ENCODE results near the gene FAT1.

DNA sequence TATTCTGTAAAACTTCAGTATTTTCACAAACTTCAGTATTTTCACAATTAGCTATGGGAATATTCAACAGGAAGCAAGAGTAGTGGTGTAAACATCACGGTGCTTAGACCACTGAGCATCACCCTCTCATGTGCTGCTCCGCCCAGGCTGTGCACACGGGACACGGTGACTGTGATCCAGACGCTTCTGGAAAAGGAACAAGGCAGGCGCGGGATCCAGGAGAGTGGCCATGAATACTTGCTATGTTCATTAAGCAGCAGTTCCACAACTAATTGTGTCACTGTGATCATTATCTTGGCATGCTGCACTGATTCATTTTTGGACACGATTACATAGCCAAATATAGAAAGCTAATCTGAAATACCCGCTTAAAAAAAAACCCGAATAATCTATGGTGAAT lies 19.6 kb upstream of the FAT1 start:
- TF ChIP-seq, protein P1, sequence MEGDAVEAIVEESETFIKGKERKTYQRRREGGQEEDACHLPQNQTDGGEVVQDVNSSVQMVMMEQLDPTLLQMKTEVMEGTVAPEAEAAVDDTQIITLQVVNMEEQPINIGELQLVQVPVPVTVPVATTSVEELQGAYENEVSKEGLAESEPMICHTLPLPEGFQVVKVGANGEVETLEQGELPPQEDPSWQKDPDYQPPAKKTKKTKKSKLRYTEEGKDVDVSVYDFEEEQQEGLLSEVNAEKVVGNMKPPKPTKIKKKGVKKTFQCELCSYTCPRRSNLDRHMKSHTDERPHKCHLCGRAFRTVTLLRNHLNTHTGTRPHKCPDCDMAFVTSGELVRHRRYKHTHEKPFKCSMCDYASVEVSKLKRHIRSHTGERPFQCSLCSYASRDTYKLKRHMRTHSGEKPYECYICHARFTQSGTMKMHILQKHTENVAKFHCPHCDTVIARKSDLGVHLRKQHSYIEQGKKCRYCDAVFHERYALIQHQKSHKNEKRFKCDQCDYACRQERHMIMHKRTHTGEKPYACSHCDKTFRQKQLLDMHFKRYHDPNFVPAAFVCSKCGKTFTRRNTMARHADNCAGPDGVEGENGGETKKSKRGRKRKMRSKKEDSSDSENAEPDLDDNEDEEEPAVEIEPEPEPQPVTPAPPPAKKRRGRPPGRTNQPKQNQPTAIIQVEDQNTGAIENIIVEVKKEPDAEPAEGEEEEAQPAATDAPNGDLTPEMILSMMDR (conservative IDR thresholded peaks at IDR 0.05; ENCODE audit: low read depth, low read length), result no peak
- TF ChIP-seq EZH2 (IDR thresholded peaks at IDR 0.05; ENCODE audit: low read length, unreplicated experiment), result no peak

Data from PC-3 (cell line).